Ascending aorta (tissue), 2 donors: ENCODE data around the gene KRCC1. TPM values are rescaled to one million over a fixed set of nuclear protein-coding genes. Genes with fewer than 3 reads are reported as not detected.

Experiments used
- DNase-seq, 2 donors: peaks; one replicate each; pipeline ENCODE4 v3.0.0-alpha.2; 2019; ENCODE audit warnings: low spot score in 2 of 2
- H3K27ac ChIP-seq, 2 donors: fragments of 200-600 bp; sonication (generic); one replicate each; pipeline ENCODE4 v1.5.1; 2016 to 2017; ENCODE audit warnings: mild to moderate bottlenecking in 1 of 2
- H3K27me3 ChIP-seq: fragments of 200-600 bp; sonication (generic); one replicate; pipeline ENCODE4 v1.5.1; 2017
- H3K36me3 ChIP-seq, 2 donors: fragments of 200-600 bp; sonication (generic); one replicate each; pipeline ENCODE4 v1.5.1; 2016
- H3K4me1 ChIP-seq, 2 donors: fragments of 200-600 bp; sonication (generic); one replicate each; pipeline ENCODE4 v1.5.1; 2016 to 2017; ENCODE audit warnings: mild to moderate bottlenecking in 1 of 2
- H3K4me3 ChIP-seq, 2 donors: fragments of 200-600 bp; sonication (generic); one replicate each; pipeline ENCODE4 v1.5.1; 2016 to 2017; ENCODE audit warnings: mild to moderate bottlenecking in 1 of 2
- H3K9me3 ChIP-seq, 2 donors: fragments of 200-600 bp; sonication (generic); one replicate each; pipeline ENCODE4 v1.5.1; 2016
- CTCF ChIP-seq, 3 experiments: fragments of 200-600 bp in 2 of 3; fragments of 450-650 bp in 1 of 3; sonication (generic) in 2 of 3; IDR thresholded peaks; one replicate each; pipeline ENCODE4 v1.5.1; 2016 to 2019; ENCODE audit warnings: antibody characterized with exemption in 3 of 3, mild to moderate bottlenecking in 1 of 3, moderate library complexity in 1 of 3
- intact Hi-C: fragments of 100-400 bp; cut with DNase I; formaldehyde crosslinking; loops from one replicate; pipeline ENCODE4 v1.15.1; 2023
- total RNA-seq: library from RNA; depleted of rRNA; stranded (reverse); fragments of >200 nt; gene quantifications from one replicate; pipeline ENCODE4 v1.1.0, GENCODE V29; 2016

The KRCC1 gene
- total RNA-seq, 1 donor from 2014 or later = 3.1 TPM

GRCh38 chr2:88069117-88069516 is 13.5 kb upstream of the KRCC1 start:
- no peak for TF ChIP-seq CTCF (IDR thresholded peaks at IDR 0.05)
- Histone ChIP-seq H3K9me3 (no peaks in the 10 kb centered on the region), H3K4me3 (no peak overlapping the region), H3K4me1 (no peaks in the 10 kb centered on the region), H3K27me3 (no peaks in the 10 kb centered on the region), H3K36me3 (no peaks in the 10 kb centered on the region), H3K27ac (no peak overlapping the region)
- no peak for DNase-seq
- intact Hi-C loops = no loop called here

- H3K36me3 ChIP-seq = no peaks in the 10 kb centered on the region
- no peaks in the 10 kb centered on the region for H3K27me3 ChIP-seq
- no peak for TF ChIP-seq CTCF (IDR thresholded peaks at IDR 0.05)
- H3K9me3 ChIP-seq = no peaks in the 10 kb centered on the region
- no peak for DNase-seq
- no peak overlapping the region for H3K4me3 ChIP-seq
- intact Hi-C loops = no loop called here
- H3K4me1 ChIP-seq = no peaks in the 10 kb centered on the region
- H3K27ac ChIP-seq = no peak overlapping the region
These were observed 12.5 kb upstream of the KRCC1 start for GRCh38 chr2:88068044-88068443.

GRCh38 chr2:88067598-88067997 is 12.0 kb upstream of the KRCC1 start, which contains the start of gene SMYD1:
SMYD1 (plus strand) TSS chr2:88067825; CDS start chr2:88067865, 40 bp downstream.
- H3K27ac ChIP-seq = no peak within 1 kb of the TSS

GRCh38 chr2:88067189-88067588 is 11.6 kb upstream of the KRCC1 start:
- Histone ChIP-seq H3K36me3 (no peaks in the 10 kb centered on the region), H3K4me3 (no peak overlapping the region), H3K27ac (no peak overlapping the region), H3K4me1 (no peaks in the 10 kb centered on the region), H3K9me3 (no peaks in the 10 kb centered on the region), H3K27me3 (no peaks in the 10 kb centered on the region)
- DNase-seq = no peak
- intact Hi-C loops = no loop called here
- no peak for TF ChIP-seq CTCF (IDR thresholded peaks at IDR 0.05)

More at GRCh38 chr2:88067598-88067997, 12.0 kb upstream of the KRCC1 start, which contains the start of gene SMYD1:
- Histone ChIP-seq H3K9me3 (no peaks in the 10 kb centered on the region), H3K36me3 (no peaks in the 10 kb centered on the region), H3K27me3 (no peaks in the 10 kb centered on the region), H3K4me1 (no peaks in the 10 kb centered on the region), H3K4me3 (no peak within 1 kb of the TSS)
- TF ChIP-seq CTCF (IDR thresholded peaks at IDR 0.05) = no peak
- intact Hi-C loops = no loop called here
- no peak for DNase-seq

- Histone ChIP-seq H3K27ac (no peak overlapping the region), H3K4me1 (no peaks in the 10 kb centered on the region), H3K27me3 (no peaks in the 10 kb centered on the region), H3K9me3 (no peaks in the 10 kb centered on the region), H3K4me3 (no peak overlapping the region), H3K36me3 (no peaks in the 10 kb centered on the region)
- intact Hi-C loops = no loop called here
- no peak for TF ChIP-seq CTCF (IDR thresholded peaks at IDR 0.05)
- DNase-seq = no peak
These were observed 11.0 kb upstream of the KRCC1 start for GRCh38 chr2:88066543-88066942.

- Histone ChIP-seq H3K27me3 (no peaks in the 10 kb centered on the region), H3K9me3 (no peaks in the 10 kb centered on the region), H3K4me1 (no peaks in the 10 kb centered on the region), H3K36me3 (no peaks in the 10 kb centered on the region), H3K27ac (no peak overlapping the region), H3K4me3 (no peak overlapping the region)
- intact Hi-C loops = no loop called here
- TF ChIP-seq CTCF (IDR thresholded peaks at IDR 0.05) = no peak
- no peak for DNase-seq
These were observed 5.7 kb upstream of the KRCC1 start for GRCh38 chr2:88061295-88061694.
